Ectodermal cell (in vitro differentiated cells): ENCODE data around the gene GRPEL2.

Experiments used
- H3K27ac ChIP-seq: 2 replicates; pipeline ENCODE4 v1.7.0; 2013; ENCODE audit warnings: mild to moderate bottlenecking, low read depth, low read length; ENCODE audit not compliant: insufficient read depth, poor library complexity, severe bottlenecking
- H3K27me3 ChIP-seq: 2 replicates; pipeline ENCODE4 v1.7.0; 2013; ENCODE audit warnings: mild to moderate bottlenecking, low read length; ENCODE audit not compliant: insufficient read depth, control insufficient read depth, poor library complexity, severe bottlenecking
- H3K36me3 ChIP-seq: one replicate; pipeline ENCODE4 v1.7.0; 2013; ENCODE audit warnings: low read length; ENCODE audit not compliant: control insufficient read depth, insufficient read depth
- H3K4me1 ChIP-seq: one replicate; pipeline ENCODE4 v1.7.0; 2013; ENCODE audit warnings: low read length; ENCODE audit not compliant: control insufficient read depth, insufficient read depth
- H3K4me3 ChIP-seq: 2 replicates; pipeline ENCODE4 v1.7.0; 2013; ENCODE audit warnings: low read depth, low read length, control low read depth; ENCODE audit not compliant: insufficient read depth
- H3K9me3 ChIP-seq: 2 replicates; pipeline ENCODE4 v1.7.0; 2013; ENCODE audit warnings: mild to moderate bottlenecking, low read length, moderate library complexity; ENCODE audit not compliant: control insufficient read depth
- WGBS, 2 experiments: methylation state at CpG; one replicate each; pipeline ENCODE4 v1.1.7; 2013; ENCODE audit warnings: missing lambda C conversion rate in 2 of 2; 5-methylcytosine and 5-hydroxymethylcytosine counted together

The GRPEL2 gene

GRCh38 chr5:149303210-149303609 lies 42.1 kb upstream of the GRPEL2 start:
- no peaks in the 10 kb centered on the region for H3K27me3 ChIP-seq
- H3K9me3 ChIP-seq = no peaks in the 10 kb centered on the region
- no peak overlapping the region for H3K4me3 ChIP-seq
- no peaks in the 10 kb centered on the region for H3K36me3 ChIP-seq
- no peaks in the 10 kb centered on the region for H3K4me1 ChIP-seq
- 92% methylated on average over 3 to 4 of the region's 4 CpGs for whole genome bisulfite sequencing, 2 experiments
- H3K27ac ChIP-seq = no peak overlapping the region

GRCh38 chr5:149304195-149305078 lies 40.9 kb upstream of the GRPEL2 start:
- WGBS, 2 experiments = 89 to 90% methylated on average over 11 of the region's 11 CpGs

DNA sequence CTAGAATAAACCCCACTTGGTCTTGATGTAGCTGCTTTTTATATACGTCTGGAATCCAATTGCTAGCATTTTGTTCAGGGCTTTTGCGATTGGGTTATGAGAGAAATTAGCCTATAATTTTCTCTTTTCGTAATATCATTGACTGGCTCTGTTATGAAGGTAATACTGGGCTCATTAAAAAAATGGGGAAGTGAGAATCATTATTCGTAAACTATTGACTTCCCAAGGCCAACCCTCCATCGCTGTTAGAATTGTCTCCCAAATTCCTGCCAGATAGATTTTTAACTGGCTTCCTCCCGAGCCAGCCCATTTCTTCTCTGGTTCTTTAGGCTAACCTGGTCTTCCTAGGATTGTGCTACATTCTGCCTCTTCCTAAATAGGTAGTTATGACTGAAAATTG lies 35.9 kb upstream of the GRPEL2 start:
- no peaks in the 10 kb centered on the region for H3K36me3 ChIP-seq
- WGBS, 2 experiments = 93 to 97% methylated on average over 6 of the region's 6 CpGs

More at GRCh38 chr5:149304195-149305078, 40.9 kb upstream of the GRPEL2 start:
- Histone ChIP-seq H3K27me3 (no peaks in the 10 kb centered on the region), H3K4me3 (no peak overlapping the region), H3K27ac (no peak overlapping the region), H3K36me3 (no peaks in the 10 kb centered on the region), H3K4me1 (no peaks in the 10 kb centered on the region), H3K9me3 (no peaks in the 10 kb centered on the region)

DNA sequence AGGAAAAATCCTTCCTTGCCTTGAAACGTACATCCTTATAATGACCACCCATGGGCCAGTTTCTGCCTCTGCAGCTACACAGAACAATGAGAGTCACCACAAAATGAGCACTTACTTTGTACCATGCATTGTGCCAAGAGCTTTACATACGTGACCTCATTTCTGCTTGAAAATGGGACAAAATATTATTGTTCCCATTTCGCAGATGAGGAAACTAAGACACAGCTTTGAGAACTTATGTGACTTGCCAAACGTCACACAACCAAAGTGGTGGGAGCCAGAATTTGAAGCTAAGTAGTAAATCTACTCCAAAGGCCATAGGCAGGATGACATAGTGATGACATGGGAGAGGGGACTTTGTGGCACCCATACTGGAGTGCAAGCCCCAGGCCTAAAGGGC lies 34.8 kb upstream of the GRPEL2 start:
- 91 to 94% methylated on average over 4 of the region's 4 CpGs for WGBS, 2 experiments
- H3K4me1 ChIP-seq = no peaks in the 10 kb centered on the region
- H3K4me3 ChIP-seq = no peak overlapping the region
- no peaks in the 10 kb centered on the region for H3K36me3 ChIP-seq
- no peak overlapping the region for H3K27ac ChIP-seq
- no peaks in the 10 kb centered on the region for H3K9me3 ChIP-seq
- no peaks in the 10 kb centered on the region for H3K27me3 ChIP-seq

More for the DNA sequence above, 35.9 kb upstream of the GRPEL2 start:
- Histone ChIP-seq H3K27me3 (no peaks in the 10 kb centered on the region), H3K4me1 (no peaks in the 10 kb centered on the region), H3K9me3 (no peaks in the 10 kb centered on the region), H3K4me3 (no peak overlapping the region), H3K27ac (no peak overlapping the region)

- Histone ChIP-seq H3K27me3 (no peaks in the 10 kb centered on the region), H3K36me3 (no peaks in the 10 kb centered on the region), H3K4me3 (no peak overlapping the region), H3K9me3 (no peaks in the 10 kb centered on the region), H3K27ac (no peak overlapping the region), H3K4me1 (no peaks in the 10 kb centered on the region)
- 68 to 69% methylated on average over 10 of the region's 10 CpGs for WGBS, 2 experiments
Observed at GRCh38 chr5:149310947-149311658, 34.2 kb upstream of the GRPEL2 start.

DNA sequence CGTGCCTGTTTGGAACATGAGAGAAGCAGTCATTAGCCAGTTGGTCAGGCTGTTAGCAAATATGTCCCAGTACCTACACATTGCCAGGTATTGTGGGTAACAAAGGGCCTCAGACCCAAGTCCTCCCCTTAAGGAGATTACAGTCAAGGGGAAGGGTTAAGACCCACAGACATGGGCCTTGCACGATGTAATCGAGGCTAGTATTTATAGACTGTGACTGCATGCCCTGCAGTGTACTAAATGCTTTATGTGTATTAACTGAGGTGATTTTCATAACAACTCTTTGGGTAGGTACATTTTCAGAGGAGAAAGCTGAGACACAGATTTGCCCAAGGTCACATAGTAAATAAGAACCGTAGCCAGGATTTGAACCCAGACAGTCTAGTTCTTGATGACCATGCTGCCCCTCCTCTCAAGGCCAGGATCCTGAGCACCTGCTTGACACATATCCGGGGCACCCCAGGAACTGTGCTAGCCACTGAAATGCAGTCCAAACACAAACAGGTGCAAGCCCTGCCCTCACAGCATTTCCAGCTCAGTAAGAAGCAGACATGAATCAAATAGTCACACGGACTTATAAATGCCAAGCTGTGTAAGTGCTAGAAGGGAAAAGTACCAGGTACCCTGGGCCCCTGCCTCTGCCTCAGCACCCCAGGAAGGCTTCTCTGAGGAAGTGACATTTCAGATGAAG lies 32.0 kb upstream of the GRPEL2 start:
- Histone ChIP-seq H3K27me3 (no peaks in the 10 kb centered on the region), H3K4me1 (no peaks in the 10 kb centered on the region), H3K4me3 (no peak overlapping the region), H3K27ac (no peak overlapping the region), H3K36me3 (no peaks in the 10 kb centered on the region), H3K9me3 (no peaks in the 10 kb centered on the region)
- 87 to 94% methylated on average over 6 of the region's 6 CpGs for WGBS, 2 experiments

GRCh38 chr5:149314571-149315111 lies 30.7 kb upstream of the GRPEL2 start:
- Histone ChIP-seq H3K4me3 (no peak overlapping the region), H3K27ac (no peak overlapping the region), H3K36me3 (no peaks in the 10 kb centered on the region), H3K9me3 (no peaks in the 10 kb centered on the region), H3K4me1 (no peaks in the 10 kb centered on the region), H3K27me3 (no peaks in the 10 kb centered on the region)
- WGBS, 2 experiments = 94 to 96% methylated on average over 4 of the region's 4 CpGs

DNA sequence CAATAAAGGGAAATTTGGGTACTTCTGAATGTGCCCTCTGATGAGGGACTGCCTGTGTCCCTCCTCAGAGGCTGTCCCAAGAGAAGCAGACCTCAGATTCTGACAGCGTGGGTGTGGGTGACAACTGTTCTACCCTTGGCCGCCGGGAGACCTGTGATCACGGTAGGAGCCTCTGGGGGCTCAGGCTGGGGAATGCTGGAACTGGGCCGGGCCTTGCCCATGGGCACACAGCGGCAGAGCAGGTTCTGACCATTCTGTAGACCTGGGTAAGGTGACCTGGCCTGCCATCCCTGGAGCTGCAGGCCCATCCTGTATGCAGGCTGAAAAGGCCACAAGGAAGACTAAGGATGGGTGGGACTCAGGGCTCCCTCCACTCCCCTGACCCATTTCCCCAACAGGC lies 29.5 kb upstream of the GRPEL2 start:
- Histone ChIP-seq H3K27ac (no peak overlapping the region), H3K27me3 (no peaks in the 10 kb centered on the region), H3K4me1 (peaks cover 2% of the 10 kb centered on the region), H3K36me3 (no peaks in the 10 kb centered on the region), H3K9me3 (no peaks in the 10 kb centered on the region), H3K4me3 (no peak overlapping the region)
- 92 to 93% methylated on average over 6 of the region's 6 CpGs for WGBS, 2 experiments

GRCh38 chr5:149317281-149318048 lies 27.8 kb upstream of the GRPEL2 start:
- H3K4me1 ChIP-seq = peaks cover 7% of the 10 kb centered on the region
- no peaks in the 10 kb centered on the region for H3K9me3 ChIP-seq
- H3K27me3 ChIP-seq = no peaks in the 10 kb centered on the region
- H3K27ac ChIP-seq = no peak overlapping the region
- no peak overlapping the region for H3K4me3 ChIP-seq
- H3K36me3 ChIP-seq = no peaks in the 10 kb centered on the region
- WGBS, 2 experiments = 92% methylated on average over 14 of the region's 14 CpGs
